MCF 10A (cell line): ENCODE measurements around the gene EVA1B. TPM values are rescaled to one million over a fixed set of nuclear protein-coding genes. Genes with fewer than 3 reads are reported as not detected.

Experiments used
- BruUV-seq: library from RNA; stranded (reverse); fragments of 400-500 nt; replicated peaks from 2 replicates; lab custom pipeline; 2021; lab: Mats Ljungman, UMichigan
- CTCF ChIA-PET: fragments of 300-600 bp; sonication (Branson Sonifier 250); formaldehyde crosslinking; extraction: SDS; loops from one replicate; lab custom pipeline; 2021; ENCODE audit warnings: antibody characterized with exemption, inconsistent platforms; lab: Yijun Ruan, JAX
- POLR2A ChIA-PET: fragments of 300-600, 350-650 bp; sonication (Branson Sonifier 250); formaldehyde crosslinking; extraction: SDS; loops from one replicate; lab custom pipeline; 2020; ENCODE audit warnings: antibody characterized with exemption, inconsistent platforms; lab: Yijun Ruan, JAX
- DNase-seq: peaks from one replicate; pipeline ENCODE4 v3.0.0-alpha.2; 2018; ENCODE audit not compliant: unreplicated experiment
- H3K27ac Mint-ChIP-seq: one replicate; pipeline ENCODE4 v1.8.0; 2022; ENCODE audit warnings: mild to moderate bottlenecking, low read depth, mixed read lengths; ENCODE audit not compliant: unreplicated experiment
- H3K27me3 Mint-ChIP-seq: one replicate; pipeline ENCODE4 v1.8.0; 2022; ENCODE audit warnings: mixed read lengths; ENCODE audit not compliant: insufficient read depth, unreplicated experiment
- H3K36me3 Mint-ChIP-seq: one replicate; pipeline ENCODE4 v1.8.0; 2022; ENCODE audit warnings: mild to moderate bottlenecking, moderate library complexity, mixed read lengths; ENCODE audit not compliant: insufficient read depth, unreplicated experiment
- H3K4me1 Mint-ChIP-seq: one replicate; pipeline ENCODE4 v1.8.0; 2022; ENCODE audit warnings: mixed read lengths; ENCODE audit not compliant: insufficient read depth, unreplicated experiment
- H3K4me3 Mint-ChIP-seq: one replicate; pipeline ENCODE4 v1.8.0; 2022; ENCODE audit warnings: mild to moderate bottlenecking, moderate library complexity, mixed read lengths; ENCODE audit not compliant: unreplicated experiment
- H3K9me3 Mint-ChIP-seq: one replicate; pipeline ENCODE4 v1.8.0; 2022; ENCODE audit warnings: mixed read lengths; ENCODE audit not compliant: unreplicated experiment
- CTCF ChIP-seq: fragments of 200-600 bp; IDR thresholded peaks from one replicate; pipeline ENCODE4 v1.8.0; 2022; ENCODE audit warnings: antibody characterized with exemption, mild to moderate bottlenecking; ENCODE audit not compliant: unreplicated experiment
- intact Hi-C: fragments of 100-400 bp; cut with micrococcal nuclease; formaldehyde crosslinking; loops from 2 replicates; pipeline ENCODE4 v1.14.1; 2022
- total RNA-seq: library from RNA; stranded (reverse); gene quantifications from 2 replicates; pipeline ENCODE4 v1.2.3, GENCODE V29; 2022

EVA1B gene
- total RNA-seq, 1 experiment from 2014 or later = 4.8 TPM

- H3K27me3 Mint-ChIP-seq = no peaks in the 10 kb centered on the region
- BruUV-seq = no TSS peak
- ChIA-PET CTCF (no interaction called here), POLR2A (no interaction called here)
- H3K4me1 Mint-ChIP-seq = peaks cover 24% of the 10 kb centered on the region
- H3K4me3 Mint-ChIP-seq = no peak overlapping the region
- TF ChIP-seq CTCF = no peak
- peaks cover 15% of the 10 kb centered on the region for H3K36me3 Mint-ChIP-seq
- no peak overlapping the region for H3K27ac Mint-ChIP-seq
- no peak for DNase-seq
- intact Hi-C loops = loop anchor here (10.0 kb wide), 1 partner anchor 1385 kb away; no protein-coding TSS in a partner anchor
- H3K9me3 Mint-ChIP-seq = no peaks in the 10 kb centered on the region
Observed at GRCh38 chr1:36329817-36330216, 6.4 kb upstream of the EVA1B start.

- no peaks in the 10 kb centered on the region for H3K9me3 Mint-ChIP-seq
- CTCF ChIA-PET = interaction anchor here (0.8 kb wide), 1 partner anchor 14 kb away, joined by 3 read pairs; no protein-coding TSS in a partner anchor
- BruUV-seq = no TSS peak
- TF ChIP-seq CTCF = no peak
- peaks cover 15% of the 10 kb centered on the region for H3K36me3 Mint-ChIP-seq
- peaks cover 24% of the 10 kb centered on the region for H3K4me1 Mint-ChIP-seq
- H3K4me3 Mint-ChIP-seq = no peak overlapping the region
- intact Hi-C loops = loop anchor here (10.0 kb wide), 1 partner anchor 1386 kb away; no protein-coding TSS in a partner anchor
- no peak for DNase-seq
- POLR2A ChIA-PET = interaction anchor here (1.0 kb wide), 1 partner anchor 20 kb away, joined by 3 read pairs; no protein-coding TSS in a partner anchor
- H3K27me3 Mint-ChIP-seq = no peaks in the 10 kb centered on the region
- H3K27ac Mint-ChIP-seq = no peak overlapping the region
Observed at GRCh38 chr1:36328713-36329112, 5.3 kb upstream of the EVA1B start.

GRCh38 chr1:36328088-36328480 is 4.6 kb upstream of the EVA1B start:
- H3K9me3 Mint-ChIP-seq = no peaks in the 10 kb centered on the region
- no TSS peak for BruUV-seq
- DNase-seq = no peak
- intact Hi-C loops = loop anchor here (10.0 kb wide), 1 partner anchor 1387 kb away; no protein-coding TSS in a partner anchor
- ChIA-PET CTCF (interaction anchor here (0.8 kb wide), 1 partner anchor 14 kb away, joined by 3 read pairs; no protein-coding TSS in a partner anchor), POLR2A (no interaction called here)
- H3K4me3 Mint-ChIP-seq = no peak overlapping the region
- no peaks in the 10 kb centered on the region for H3K27me3 Mint-ChIP-seq
- TF ChIP-seq CTCF = no peak
- H3K36me3 Mint-ChIP-seq = peaks cover 15% of the 10 kb centered on the region
- H3K27ac Mint-ChIP-seq = peak overlapping the region; percentile 7
- H3K4me1 Mint-ChIP-seq = peaks cover 24% of the 10 kb centered on the region

GRCh38 chr1:36327421-36328087 is 4.1 kb upstream of the EVA1B start:
- CTCF ChIA-PET = interaction anchor here (0.5 to 1.4 kb wide), 3 partner anchors 28 to 954 kb away, joined by 3 to 4 read pairs (median 3); no protein-coding TSS in a partner anchor
- peaks cover 24% of the 10 kb centered on the region for H3K4me1 Mint-ChIP-seq
- no peak overlapping the region for H3K4me3 Mint-ChIP-seq
- peak; percentile 55 for DNase-seq
- POLR2A ChIA-PET = interaction anchor here (0.6 kb wide), 1 partner anchor 20 kb away, joined by 5 read pairs; no protein-coding TSS in a partner anchor
- intact Hi-C loops = loop anchor here (10.0 kb wide), 1 partner anchor 1387 kb away; no protein-coding TSS in a partner anchor
- H3K9me3 Mint-ChIP-seq = no peaks in the 10 kb centered on the region
- H3K27ac Mint-ChIP-seq = peak overlapping the region; percentile 7
- H3K36me3 Mint-ChIP-seq = peaks cover 15% of the 10 kb centered on the region
- BruUV-seq = no TSS peak
- no peak for TF ChIP-seq CTCF
- no peaks in the 10 kb centered on the region for H3K27me3 Mint-ChIP-seq
